Measurements from ENCODE around the gene GRIA1. TPM values are rescaled to one million over a fixed set of nuclear protein-coding genes. Genes with fewer than 3 reads are reported as not detected.

Gene GRIA1
- total RNA-seq, 3 donors from 2014 or later, result 0.33 to 0.88 TPM; not detected in 1

GRCh38 chr5:153674356-153674755 is 183.9 kb downstream of the GRIA1 start:
- Histone ChIP-seq H3K36me3 (no peaks in the 10 kb centered on the region), H3K4me3 (no peak overlapping the region), H3K27ac (no peak overlapping the region), H3K4me1 (no peaks in the 10 kb centered on the region), H3K27me3 (no peaks in the 10 kb centered on the region), H3K9me3 (no peaks in the 10 kb centered on the region)
- no peak for TF ChIP-seq POLR2A (IDR thresholded peaks at IDR 0.05)
- TF ChIP-seq, protein P1, sequence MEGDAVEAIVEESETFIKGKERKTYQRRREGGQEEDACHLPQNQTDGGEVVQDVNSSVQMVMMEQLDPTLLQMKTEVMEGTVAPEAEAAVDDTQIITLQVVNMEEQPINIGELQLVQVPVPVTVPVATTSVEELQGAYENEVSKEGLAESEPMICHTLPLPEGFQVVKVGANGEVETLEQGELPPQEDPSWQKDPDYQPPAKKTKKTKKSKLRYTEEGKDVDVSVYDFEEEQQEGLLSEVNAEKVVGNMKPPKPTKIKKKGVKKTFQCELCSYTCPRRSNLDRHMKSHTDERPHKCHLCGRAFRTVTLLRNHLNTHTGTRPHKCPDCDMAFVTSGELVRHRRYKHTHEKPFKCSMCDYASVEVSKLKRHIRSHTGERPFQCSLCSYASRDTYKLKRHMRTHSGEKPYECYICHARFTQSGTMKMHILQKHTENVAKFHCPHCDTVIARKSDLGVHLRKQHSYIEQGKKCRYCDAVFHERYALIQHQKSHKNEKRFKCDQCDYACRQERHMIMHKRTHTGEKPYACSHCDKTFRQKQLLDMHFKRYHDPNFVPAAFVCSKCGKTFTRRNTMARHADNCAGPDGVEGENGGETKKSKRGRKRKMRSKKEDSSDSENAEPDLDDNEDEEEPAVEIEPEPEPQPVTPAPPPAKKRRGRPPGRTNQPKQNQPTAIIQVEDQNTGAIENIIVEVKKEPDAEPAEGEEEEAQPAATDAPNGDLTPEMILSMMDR (IDR thresholded peaks at IDR 0.05), result no peak
- TF ChIP-seq POLR2AphosphoS5 (IDR thresholded peaks at IDR 0.05), result no peak
- intact Hi-C loops (cut with DNase I; ENCODE audit: low total_unique reads), result no loop called here
- no peak for DNase-seq (ENCODE audit: low spot score in 2 of 2)

- H3K4me1 ChIP-seq, result no peaks in the 10 kb centered on the region
- TF ChIP-seq, protein P1 (IDR thresholded peaks at IDR 0.05), result no peak
- TF ChIP-seq POLR2A (IDR thresholded peaks at IDR 0.05) (no peak), POLR2AphosphoS5 (IDR thresholded peaks at IDR 0.05) (no peak)
- H3K36me3 ChIP-seq, result no peaks in the 10 kb centered on the region
- intact Hi-C loops (cut with DNase I; ENCODE audit: low total_unique reads), result no loop called here
- no peak overlapping the region for H3K27ac ChIP-seq
- no peaks in the 10 kb centered on the region for H3K9me3 ChIP-seq
- no peak for DNase-seq (ENCODE audit: low spot score in 2 of 2)
- H3K4me3 ChIP-seq, result no peak overlapping the region
- no peaks in the 10 kb centered on the region for H3K27me3 ChIP-seq
Observed at GRCh38 chr5:153676406-153676805, 185.9 kb downstream of the GRIA1 start.

DNA sequence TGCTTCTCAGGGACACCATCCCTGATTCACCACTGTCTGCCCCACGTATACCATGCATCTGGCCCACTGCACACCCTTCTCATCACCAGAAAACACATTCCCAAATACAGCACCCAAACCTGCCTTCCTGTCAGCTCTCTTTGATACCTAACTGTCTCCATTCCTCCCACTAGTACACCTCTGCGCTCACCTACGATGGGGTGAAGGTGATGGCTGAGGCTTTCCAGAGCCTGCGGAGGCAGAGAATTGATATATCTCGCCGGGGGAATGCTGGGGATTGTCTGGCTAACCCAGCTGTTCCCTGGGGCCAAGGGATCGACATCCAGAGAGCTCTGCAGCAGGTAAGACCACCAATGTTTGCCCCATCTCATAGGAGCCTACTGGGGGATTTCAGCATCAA is 186.4 kb downstream of the GRIA1 start:
- Histone ChIP-seq H3K9me3 (no peaks in the 10 kb centered on the region), H3K4me1 (no peaks in the 10 kb centered on the region), H3K4me3 (no peak overlapping the region), H3K27ac (no peak overlapping the region), H3K36me3 (no peaks in the 10 kb centered on the region), H3K27me3 (no peaks in the 10 kb centered on the region)
- intact Hi-C loops (cut with DNase I; ENCODE audit: low total_unique reads), result no loop called here
- TF ChIP-seq POLR2AphosphoS5 (IDR thresholded peaks at IDR 0.05), result no peak
- no peak for DNase-seq (ENCODE audit: low spot score in 2 of 2)

GRCh38 chr5:153678617-153679329 is 188.3 kb downstream of the GRIA1 start:
- intact Hi-C loops (cut with DNase I; ENCODE audit: low total_unique reads), result no loop called here
- no peak for DNase-seq (ENCODE audit: low spot score in 2 of 2)
- Histone ChIP-seq H3K27me3 (no peaks in the 10 kb centered on the region), H3K4me3 (no peak overlapping the region), H3K4me1 (no peaks in the 10 kb centered on the region), H3K9me3 (no peaks in the 10 kb centered on the region), H3K27ac (no peak overlapping the region), H3K36me3 (no peaks in the 10 kb centered on the region)
- TF ChIP-seq, protein P1 (IDR thresholded peaks at IDR 0.05), result no peak
- TF ChIP-seq POLR2AphosphoS5 (IDR thresholded peaks at IDR 0.05) (no peak), POLR2A (IDR thresholded peaks at IDR 0.05) (no peak)

DNA sequence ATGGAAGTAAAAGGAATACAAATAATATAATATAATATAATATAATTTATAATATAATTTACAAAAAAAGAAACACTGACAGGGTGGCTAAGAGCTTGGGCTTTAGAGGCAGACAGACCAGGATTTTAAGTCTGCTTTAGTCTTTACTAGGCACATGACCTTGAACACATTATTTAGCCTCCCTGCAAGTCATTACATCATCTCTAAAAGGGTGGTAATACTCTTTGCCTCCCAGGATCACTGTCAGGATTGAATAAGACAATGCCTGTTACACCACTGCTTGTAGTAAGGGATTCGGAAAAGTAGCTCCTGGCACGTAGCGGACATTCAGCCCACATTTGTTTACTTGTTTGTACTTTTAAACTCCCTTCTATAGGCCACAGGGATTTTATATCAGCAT is 199.8 kb downstream of the GRIA1 start:
- intact Hi-C loops (cut with DNase I; ENCODE audit: low total_unique reads), result no loop called here
- Histone ChIP-seq H3K27ac (no peak overlapping the region), H3K4me3 (no peak overlapping the region), H3K36me3 (no peaks in the 10 kb centered on the region), H3K9me3 (no peaks in the 10 kb centered on the region), H3K4me1 (no peaks in the 10 kb centered on the region), H3K27me3 (no peaks in the 10 kb centered on the region)
- no peak for TF ChIP-seq POLR2AphosphoS5 (IDR thresholded peaks at IDR 0.05)
- TF ChIP-seq, protein P1 (IDR thresholded peaks at IDR 0.05), result no peak
- DNase-seq (ENCODE audit: low spot score in 2 of 2), result no peak

Measured in breast epithelium (tissue), 4 donors.